Stimulated activated CD4-positive, alpha-beta T cell treated with anti-CD3 and anti-CD28 coated beads, Interleukin-1b, Interleukin-23, amount 100 ng/mL, for 4 hours (primary cell): ENCODE results near the gene TMEM238.
"Not testable (repeated sequence)": the region's sequence is repeated elsewhere in the genome, so short reads cannot be mapped to it uniquely, and the experiment has no call there.

Experiments used
- DNase-seq, 2 donors: peaks; one replicate each; pipeline ENCODE4 v3.0.0-alpha.2; 2020; ENCODE audit warnings: low read depth in 2 of 2

TMEM238 gene

GRCh38 chr19:55384131-55384919 is at the start of gene TMEM238:
TSS of gene TMEM238 (minus strand) at chr19:55384292. CDS start at chr19:55384259, 33 bp downstream.
- DNase-seq = peak in 1 of 2 donors; percentile 43

- no peak for DNase-seq
Observed at GRCh38 chr19:55433292-55433691, 49.2 kb upstream of the TMEM238 start.

- DNase-seq = no peak
Observed at GRCh38 chr19:55432241-55432959, 48.3 kb upstream of the TMEM238 start.

GRCh38 chr19:55431183-55431582 is 47.1 kb upstream of the TMEM238 start:
- no peak for DNase-seq

GRCh38 chr19:55426042-55426441 is 42.0 kb upstream of the TMEM238 start:
- no peak for DNase-seq

GRCh38 chr19:55424518-55424917 is 40.4 kb upstream of the TMEM238 start:
- DNase-seq = no peak

GRCh38 chr19:55423225-55424005 is 39.3 kb upstream of the TMEM238 start:
- DNase-seq = no peak

- DNase-seq = not testable (repeated sequence)
Observed at GRCh38 chr19:55421281-55421680, 37.2 kb upstream of the TMEM238 start.

- DNase-seq = no peak
Observed at GRCh38 chr19:55419624-55420236, 35.6 kb upstream of the TMEM238 start.

- no peak for DNase-seq
Observed at GRCh38 chr19:55419103-55419502, 35.0 kb upstream of the TMEM238 start.

- peak in 1 of 2 donors; percentile 44 for DNase-seq
Observed at GRCh38 chr19:55418185-55418584, 34.1 kb upstream of the TMEM238 start.

- no peak for DNase-seq
Observed at GRCh38 chr19:55410168-55410567, 26.1 kb upstream of the TMEM238 start.

- DNase-seq = not testable (repeated sequence)
Observed at GRCh38 chr19:55409179-55409578, 25.1 kb upstream of the TMEM238 start.

GRCh38 chr19:55408533-55408872 is 24.4 kb upstream of the TMEM238 start:
- no peak for DNase-seq

GRCh38 chr19:55407800-55408532 is 23.9 kb upstream of the TMEM238 start:
- peak; percentile 93 for DNase-seq

- DNase-seq = not testable (repeated sequence)
Observed at GRCh38 chr19:55407550-55407799, 23.4 kb upstream of the TMEM238 start, which contains the start of gene UBE2S. TSS of gene UBE2S (minus strand) at chr19:55407788. CDS start at chr19:55407589, 199 bp downstream.

- DNase-seq = peak in 1 of 2 donors; percentile 30
Observed at GRCh38 chr19:55406826-55407549, 22.9 kb upstream of the TMEM238 start.

GRCh38 chr19:55406091-55406825 is 22.2 kb upstream of the TMEM238 start:
- no peak for DNase-seq

- DNase-seq = no peak
Observed at GRCh38 chr19:55405638-55406037, 21.5 kb upstream of the TMEM238 start.

GRCh38 chr19:55402509-55402908 is 18.4 kb upstream of the TMEM238 start:
- no peak for DNase-seq
